Measurements from ENCODE around the gene ZBTB25.

DNA sequence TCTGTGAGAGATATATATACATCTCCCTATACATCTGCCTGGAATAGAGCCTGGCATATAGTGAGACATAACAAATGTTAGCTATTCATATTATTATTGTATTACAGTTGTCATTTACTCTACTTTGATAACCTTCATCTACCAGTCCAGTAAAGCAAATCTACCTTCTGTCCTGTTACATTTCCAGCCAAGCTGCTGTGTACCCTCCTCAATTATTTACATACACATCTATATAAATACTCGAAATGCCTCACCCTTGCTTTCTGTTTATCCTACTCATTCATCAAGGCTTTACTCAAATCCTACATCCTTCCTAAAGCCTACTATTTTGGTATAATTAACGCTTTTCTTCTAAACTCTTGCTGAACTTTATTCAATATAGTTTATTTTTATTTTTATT is 9.6 kb upstream of the ZBTB25 start:
- TF ChIP-seq, protein P1, sequence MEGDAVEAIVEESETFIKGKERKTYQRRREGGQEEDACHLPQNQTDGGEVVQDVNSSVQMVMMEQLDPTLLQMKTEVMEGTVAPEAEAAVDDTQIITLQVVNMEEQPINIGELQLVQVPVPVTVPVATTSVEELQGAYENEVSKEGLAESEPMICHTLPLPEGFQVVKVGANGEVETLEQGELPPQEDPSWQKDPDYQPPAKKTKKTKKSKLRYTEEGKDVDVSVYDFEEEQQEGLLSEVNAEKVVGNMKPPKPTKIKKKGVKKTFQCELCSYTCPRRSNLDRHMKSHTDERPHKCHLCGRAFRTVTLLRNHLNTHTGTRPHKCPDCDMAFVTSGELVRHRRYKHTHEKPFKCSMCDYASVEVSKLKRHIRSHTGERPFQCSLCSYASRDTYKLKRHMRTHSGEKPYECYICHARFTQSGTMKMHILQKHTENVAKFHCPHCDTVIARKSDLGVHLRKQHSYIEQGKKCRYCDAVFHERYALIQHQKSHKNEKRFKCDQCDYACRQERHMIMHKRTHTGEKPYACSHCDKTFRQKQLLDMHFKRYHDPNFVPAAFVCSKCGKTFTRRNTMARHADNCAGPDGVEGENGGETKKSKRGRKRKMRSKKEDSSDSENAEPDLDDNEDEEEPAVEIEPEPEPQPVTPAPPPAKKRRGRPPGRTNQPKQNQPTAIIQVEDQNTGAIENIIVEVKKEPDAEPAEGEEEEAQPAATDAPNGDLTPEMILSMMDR (IDR thresholded peaks at IDR 0.05 in 2 of 3, conservative IDR thresholded peaks at IDR 0.05 in 1 of 3; ENCODE audit: borderline replicate concordance in 1 of 3, insufficient read depth in 1 of 3, low read depth in 2 of 3, low read length in 2 of 3): no peak
- TF ChIP-seq, protein P2, sequence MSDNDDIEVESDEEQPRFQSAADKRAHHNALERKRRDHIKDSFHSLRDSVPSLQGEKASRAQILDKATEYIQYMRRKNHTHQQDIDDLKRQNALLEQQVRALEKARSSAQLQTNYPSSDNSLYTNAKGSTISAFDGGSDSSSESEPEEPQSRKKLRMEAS (IDR thresholded peaks at IDR 0.05): no peak
- no peak for TF ChIP-seq EGR1 (IDR thresholded peaks at IDR 0.05; ENCODE audit: low read depth)
- no peak for TF ChIP-seq POLR2A (IDR thresholded peaks at IDR 0.05; ENCODE audit: borderline replicate concordance, extremely low read depth, insufficient read depth, insufficient read length)
- TF ChIP-seq, protein P3, sequence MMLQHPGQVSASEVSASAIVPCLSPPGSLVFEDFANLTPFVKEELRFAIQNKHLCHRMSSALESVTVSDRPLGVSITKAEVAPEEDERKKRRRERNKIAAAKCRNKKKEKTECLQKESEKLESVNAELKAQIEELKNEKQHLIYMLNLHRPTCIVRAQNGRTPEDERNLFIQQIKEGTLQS (IDR thresholded peaks at IDR 0.05): no peak
- TF ChIP-seq, protein P4, sequence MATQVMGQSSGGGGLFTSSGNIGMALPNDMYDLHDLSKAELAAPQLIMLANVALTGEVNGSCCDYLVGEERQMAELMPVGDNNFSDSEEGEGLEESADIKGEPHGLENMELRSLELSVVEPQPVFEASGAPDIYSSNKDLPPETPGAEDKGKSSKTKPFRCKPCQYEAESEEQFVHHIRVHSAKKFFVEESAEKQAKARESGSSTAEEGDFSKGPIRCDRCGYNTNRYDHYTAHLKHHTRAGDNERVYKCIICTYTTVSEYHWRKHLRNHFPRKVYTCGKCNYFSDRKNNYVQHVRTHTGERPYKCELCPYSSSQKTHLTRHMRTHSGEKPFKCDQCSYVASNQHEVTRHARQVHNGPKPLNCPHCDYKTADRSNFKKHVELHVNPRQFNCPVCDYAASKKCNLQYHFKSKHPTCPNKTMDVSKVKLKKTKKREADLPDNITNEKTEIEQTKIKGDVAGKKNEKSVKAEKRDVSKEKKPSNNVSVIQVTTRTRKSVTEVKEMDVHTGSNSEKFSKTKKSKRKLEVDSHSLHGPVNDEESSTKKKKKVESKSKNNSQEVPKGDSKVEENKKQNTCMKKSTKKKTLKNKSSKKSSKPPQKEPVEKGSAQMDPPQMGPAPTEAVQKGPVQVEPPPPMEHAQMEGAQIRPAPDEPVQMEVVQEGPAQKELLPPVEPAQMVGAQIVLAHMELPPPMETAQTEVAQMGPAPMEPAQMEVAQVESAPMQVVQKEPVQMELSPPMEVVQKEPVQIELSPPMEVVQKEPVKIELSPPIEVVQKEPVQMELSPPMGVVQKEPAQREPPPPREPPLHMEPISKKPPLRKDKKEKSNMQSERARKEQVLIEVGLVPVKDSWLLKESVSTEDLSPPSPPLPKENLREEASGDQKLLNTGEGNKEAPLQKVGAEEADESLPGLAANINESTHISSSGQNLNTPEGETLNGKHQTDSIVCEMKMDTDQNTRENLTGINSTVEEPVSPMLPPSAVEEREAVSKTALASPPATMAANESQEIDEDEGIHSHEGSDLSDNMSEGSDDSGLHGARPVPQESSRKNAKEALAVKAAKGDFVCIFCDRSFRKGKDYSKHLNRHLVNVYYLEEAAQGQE (IDR thresholded peaks at IDR 0.05; ENCODE audit: low read depth): no peak
- TF ChIP-seq EZH2 (IDR thresholded peaks at IDR 0.05): no peak
- no peak for TF ChIP-seq CEBPB (IDR thresholded peaks at IDR 0.05; ENCODE audit: low read depth)

Measured in HCT116 (cell line).